HL-60 (cell line): ENCODE measurements around the gene PF4V1.

Source experiments
- DNase-seq, 2 experiments: peaks; one replicate each; pipeline ENCODE4 v3.0.0-alpha.2; 2010 to 2020; ENCODE audit warnings: low read depth in 1 of 2, low spot score in 1 of 2
- H3K27ac ChIP-seq: fragments of 250-450 bp; sonication (Bioruptor Pico); replicated peaks from 2 replicates; pipeline ENCODE4 v1.5.1; 2020; ENCODE audit warnings: mild to moderate bottlenecking, moderate library complexity
- H3K27me3 ChIP-seq: fragments of 250-450 bp; sonication (Bioruptor Pico); 2 replicates; pipeline ENCODE4 v1.5.1; 2021; ENCODE audit warnings: mild to moderate bottlenecking, moderate library complexity; ENCODE audit not compliant: insufficient read depth, poor library complexity, severe bottlenecking
- H3K4me3 ChIP-seq: replicated peaks from 2 replicates; pipeline ENCODE4 v1.5.1; 2011; ENCODE audit warnings: mild to moderate bottlenecking, control low read depth, low read length; ENCODE audit not compliant: insufficient read depth
- GABPA ChIP-seq: IDR thresholded peaks from 2 replicates; pipeline ENCODE4 v1.6.1; 2012; ENCODE audit warnings: low read depth
- POLR2AphosphoS5 ChIP-seq: IDR thresholded peaks from 2 replicates; pipeline ENCODE4 v1.6.1; 2012; ENCODE audit warnings: low read depth
- SPI1 ChIP-seq: IDR thresholded peaks from 2 replicates; pipeline ENCODE4 v1.6.1; 2012; ENCODE audit warnings: low read depth, mild to moderate bottlenecking, borderline replicate concordance
- long read RNA-seq: library from polyadenylated mRNA; unstranded; transcript quantifications from one replicate; pipeline ENCODE4 v2.0.0, GENCODE V29; 2020
- TF ChIP-seq, protein P1 (sequence below): IDR thresholded peaks from 2 replicates; pipeline ENCODE4 v1.6.1; 2012; ENCODE audit warnings: low read depth; ENCODE audit not compliant: insufficient replicate concordance
- TF ChIP-seq, protein P2 (sequence below): IDR thresholded peaks from one replicate; pipeline ENCODE4 v1.5.1; 2011; ENCODE audit warnings: low read length, control low read depth, inconsistent platforms; ENCODE audit not compliant: insufficient read depth

The PF4V1 gene, protein sequence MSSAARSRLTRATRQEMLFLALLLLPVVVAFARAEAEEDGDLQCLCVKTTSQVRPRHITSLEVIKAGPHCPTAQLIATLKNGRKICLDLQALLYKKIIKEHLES
- long read RNA-seq = 0 reads

DNA sequence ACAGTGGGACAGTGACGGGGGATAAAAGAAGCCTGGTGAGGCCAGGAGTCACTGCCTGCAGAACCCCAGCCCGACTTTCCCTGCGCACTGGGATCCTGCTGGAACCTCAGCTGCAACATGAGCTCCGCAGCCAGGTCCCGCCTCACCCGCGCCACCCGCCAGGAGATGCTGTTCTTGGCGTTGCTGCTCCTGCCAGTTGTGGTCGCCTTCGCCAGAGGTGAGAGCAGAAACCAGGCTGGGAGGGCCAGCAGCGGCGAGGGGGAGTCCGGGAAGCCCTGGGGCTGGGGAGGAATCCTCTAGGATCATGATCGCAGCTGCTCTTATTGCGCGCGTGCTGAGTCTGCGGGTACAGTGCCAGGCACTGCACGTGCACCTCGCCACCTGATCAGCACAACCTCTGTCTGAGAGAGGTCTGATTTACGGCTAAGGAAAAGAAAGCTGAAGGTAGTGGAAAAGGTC lies at the start of gene PF4V1:
Gene PF4V1, plus strand, starts transcription at position 51 of the 459 bp plus-strand sequence. Its CDS starts 67 bp downstream, at position 118.
- DNase-seq = no peak
- TF ChIP-seq, protein P1, sequence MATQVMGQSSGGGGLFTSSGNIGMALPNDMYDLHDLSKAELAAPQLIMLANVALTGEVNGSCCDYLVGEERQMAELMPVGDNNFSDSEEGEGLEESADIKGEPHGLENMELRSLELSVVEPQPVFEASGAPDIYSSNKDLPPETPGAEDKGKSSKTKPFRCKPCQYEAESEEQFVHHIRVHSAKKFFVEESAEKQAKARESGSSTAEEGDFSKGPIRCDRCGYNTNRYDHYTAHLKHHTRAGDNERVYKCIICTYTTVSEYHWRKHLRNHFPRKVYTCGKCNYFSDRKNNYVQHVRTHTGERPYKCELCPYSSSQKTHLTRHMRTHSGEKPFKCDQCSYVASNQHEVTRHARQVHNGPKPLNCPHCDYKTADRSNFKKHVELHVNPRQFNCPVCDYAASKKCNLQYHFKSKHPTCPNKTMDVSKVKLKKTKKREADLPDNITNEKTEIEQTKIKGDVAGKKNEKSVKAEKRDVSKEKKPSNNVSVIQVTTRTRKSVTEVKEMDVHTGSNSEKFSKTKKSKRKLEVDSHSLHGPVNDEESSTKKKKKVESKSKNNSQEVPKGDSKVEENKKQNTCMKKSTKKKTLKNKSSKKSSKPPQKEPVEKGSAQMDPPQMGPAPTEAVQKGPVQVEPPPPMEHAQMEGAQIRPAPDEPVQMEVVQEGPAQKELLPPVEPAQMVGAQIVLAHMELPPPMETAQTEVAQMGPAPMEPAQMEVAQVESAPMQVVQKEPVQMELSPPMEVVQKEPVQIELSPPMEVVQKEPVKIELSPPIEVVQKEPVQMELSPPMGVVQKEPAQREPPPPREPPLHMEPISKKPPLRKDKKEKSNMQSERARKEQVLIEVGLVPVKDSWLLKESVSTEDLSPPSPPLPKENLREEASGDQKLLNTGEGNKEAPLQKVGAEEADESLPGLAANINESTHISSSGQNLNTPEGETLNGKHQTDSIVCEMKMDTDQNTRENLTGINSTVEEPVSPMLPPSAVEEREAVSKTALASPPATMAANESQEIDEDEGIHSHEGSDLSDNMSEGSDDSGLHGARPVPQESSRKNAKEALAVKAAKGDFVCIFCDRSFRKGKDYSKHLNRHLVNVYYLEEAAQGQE = no peak
- TF ChIP-seq, protein P2, sequence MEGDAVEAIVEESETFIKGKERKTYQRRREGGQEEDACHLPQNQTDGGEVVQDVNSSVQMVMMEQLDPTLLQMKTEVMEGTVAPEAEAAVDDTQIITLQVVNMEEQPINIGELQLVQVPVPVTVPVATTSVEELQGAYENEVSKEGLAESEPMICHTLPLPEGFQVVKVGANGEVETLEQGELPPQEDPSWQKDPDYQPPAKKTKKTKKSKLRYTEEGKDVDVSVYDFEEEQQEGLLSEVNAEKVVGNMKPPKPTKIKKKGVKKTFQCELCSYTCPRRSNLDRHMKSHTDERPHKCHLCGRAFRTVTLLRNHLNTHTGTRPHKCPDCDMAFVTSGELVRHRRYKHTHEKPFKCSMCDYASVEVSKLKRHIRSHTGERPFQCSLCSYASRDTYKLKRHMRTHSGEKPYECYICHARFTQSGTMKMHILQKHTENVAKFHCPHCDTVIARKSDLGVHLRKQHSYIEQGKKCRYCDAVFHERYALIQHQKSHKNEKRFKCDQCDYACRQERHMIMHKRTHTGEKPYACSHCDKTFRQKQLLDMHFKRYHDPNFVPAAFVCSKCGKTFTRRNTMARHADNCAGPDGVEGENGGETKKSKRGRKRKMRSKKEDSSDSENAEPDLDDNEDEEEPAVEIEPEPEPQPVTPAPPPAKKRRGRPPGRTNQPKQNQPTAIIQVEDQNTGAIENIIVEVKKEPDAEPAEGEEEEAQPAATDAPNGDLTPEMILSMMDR = no peak
- TF ChIP-seq SPI1 = no peak
- TF ChIP-seq GABPA = no peak
- TF ChIP-seq POLR2AphosphoS5 = no peak
- no peak within 1 kb of the TSS for H3K4me3 ChIP-seq

DNA sequence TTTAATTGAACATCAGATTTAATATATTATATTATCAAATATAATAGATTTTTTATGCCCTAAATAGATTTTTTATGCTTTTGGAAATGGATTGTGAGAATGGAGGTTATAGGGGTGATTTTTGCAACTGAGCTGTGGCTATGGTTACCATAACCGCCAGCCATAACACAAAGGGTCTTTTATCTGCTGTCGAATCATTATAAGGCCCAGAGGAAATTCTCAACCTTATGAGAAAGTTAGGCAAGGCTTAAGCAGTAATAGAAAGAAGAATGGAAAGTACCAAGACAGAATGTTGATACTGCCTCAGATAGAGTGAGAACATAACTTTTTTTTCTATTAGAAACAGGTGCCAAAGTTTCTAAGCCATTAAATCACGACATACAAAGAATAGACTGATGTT lies 42.9 kb upstream of the PF4V1 start:
- TF ChIP-seq, protein P2 = no peak
- TF ChIP-seq, protein P1 = no peak
- TF ChIP-seq GABPA (no peak), POLR2AphosphoS5 (no peak), SPI1 (no peak)
- H3K4me3 ChIP-seq = no peak overlapping the region
- DNase-seq = no peak
- no peaks in the 10 kb centered on the region for H3K27me3 ChIP-seq
- no peak overlapping the region for H3K27ac ChIP-seq

More for the DNA sequence above, at the start of gene PF4V1:
- Histone ChIP-seq H3K27ac (no peak within 1 kb of the TSS; the same call in 1 of the 2 replicates), H3K27me3 (no peaks in the 10 kb centered on the region)

DNA sequence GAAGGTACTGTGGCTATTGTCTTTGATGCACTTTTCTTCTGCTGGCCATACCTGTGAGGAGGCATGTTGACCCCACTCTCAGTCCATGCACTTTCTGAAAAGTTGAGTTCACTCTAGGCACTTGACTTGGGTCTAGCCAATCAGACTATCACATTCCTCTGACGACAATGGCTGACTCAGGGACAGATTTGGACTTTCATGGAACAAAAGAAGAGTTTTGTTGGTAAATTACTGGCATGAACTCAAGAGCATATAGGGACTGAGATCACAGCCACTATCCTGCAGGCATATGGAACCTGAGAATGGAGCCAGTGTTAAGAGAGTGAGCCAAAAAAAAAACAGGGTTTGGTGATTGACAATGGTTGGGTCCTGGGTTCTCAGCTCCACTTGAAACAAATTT lies 41.3 kb upstream of the PF4V1 start:
- no peaks in the 10 kb centered on the region for H3K27me3 ChIP-seq
- DNase-seq = no peak
- no peak overlapping the region for H3K27ac ChIP-seq
- no peak overlapping the region for H3K4me3 ChIP-seq
- TF ChIP-seq POLR2AphosphoS5 (no peak), SPI1 (no peak), GABPA (no peak)
- TF ChIP-seq, protein P1 = no peak
- TF ChIP-seq, protein P2 = no peak
